GM21367 (cell line): Measurements from ENCODE around the gene PLA2G15.
A peak's percentile ranks its signal among the peaks of the same experiment; 100 is the strongest.
"Not testable (repeated sequence)": the region's sequence is repeated elsewhere in the genome, so short reads cannot be mapped to it uniquely, and the experiment has no call there.

Experiments
- ATAC-seq: cut with Tn5 transposase; IDR thresholded peaks from one replicate; pipeline ENCODE4 v1.9.1; 2021; ENCODE audit not compliant: unreplicated experiment

The PLA2G15 gene

DNA sequence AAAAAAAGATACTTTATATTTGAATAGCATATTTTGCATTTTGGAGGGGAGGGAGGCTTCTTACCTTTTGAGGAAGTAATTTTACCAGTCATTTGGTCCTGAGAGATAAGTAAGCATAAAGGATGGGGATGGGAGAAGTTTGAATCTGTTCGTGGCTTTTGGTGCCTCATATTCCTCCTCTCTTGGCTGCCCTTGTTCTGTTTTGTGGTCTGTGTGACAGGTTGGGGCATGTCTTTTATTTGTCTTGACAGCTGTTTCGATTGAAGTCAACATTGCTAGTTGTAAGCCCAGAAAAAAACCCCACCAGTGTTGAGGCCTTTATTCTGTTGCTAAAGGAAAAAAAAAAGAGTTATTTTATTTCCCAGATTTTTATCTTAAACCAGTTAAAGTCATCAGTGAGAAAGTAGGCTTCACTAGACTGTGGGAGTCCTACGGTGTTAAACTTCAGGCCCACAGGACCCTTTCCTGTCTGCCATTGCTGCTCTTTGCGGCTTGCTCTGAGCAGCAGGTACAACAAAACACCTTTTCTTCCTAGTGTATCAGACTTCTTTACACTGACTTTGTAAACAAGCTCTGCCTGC lies 30.5 kb downstream of the PLA2G15 start:
- no peak for ATAC-seq

DNA sequence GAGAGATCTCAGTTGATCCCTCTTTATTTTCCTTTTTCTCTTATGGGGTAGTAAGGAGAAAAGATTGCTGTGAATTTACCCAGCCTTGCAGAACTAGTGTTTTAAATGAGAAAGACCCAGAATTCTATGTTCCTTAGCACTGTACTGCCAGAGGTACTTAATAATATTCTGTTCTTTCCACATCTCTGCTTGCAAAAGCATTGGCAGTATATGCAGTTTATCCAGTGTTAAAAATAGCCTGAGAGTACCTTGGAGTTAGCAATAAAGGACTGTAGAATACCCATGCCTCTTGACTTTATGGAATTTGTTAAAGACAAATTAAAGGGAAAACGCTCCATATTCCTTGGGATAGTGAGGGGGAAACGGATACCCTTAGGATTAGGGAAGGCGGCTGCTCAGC lies 31.1 kb downstream of the PLA2G15 start:
- ATAC-seq: no peak

DNA sequence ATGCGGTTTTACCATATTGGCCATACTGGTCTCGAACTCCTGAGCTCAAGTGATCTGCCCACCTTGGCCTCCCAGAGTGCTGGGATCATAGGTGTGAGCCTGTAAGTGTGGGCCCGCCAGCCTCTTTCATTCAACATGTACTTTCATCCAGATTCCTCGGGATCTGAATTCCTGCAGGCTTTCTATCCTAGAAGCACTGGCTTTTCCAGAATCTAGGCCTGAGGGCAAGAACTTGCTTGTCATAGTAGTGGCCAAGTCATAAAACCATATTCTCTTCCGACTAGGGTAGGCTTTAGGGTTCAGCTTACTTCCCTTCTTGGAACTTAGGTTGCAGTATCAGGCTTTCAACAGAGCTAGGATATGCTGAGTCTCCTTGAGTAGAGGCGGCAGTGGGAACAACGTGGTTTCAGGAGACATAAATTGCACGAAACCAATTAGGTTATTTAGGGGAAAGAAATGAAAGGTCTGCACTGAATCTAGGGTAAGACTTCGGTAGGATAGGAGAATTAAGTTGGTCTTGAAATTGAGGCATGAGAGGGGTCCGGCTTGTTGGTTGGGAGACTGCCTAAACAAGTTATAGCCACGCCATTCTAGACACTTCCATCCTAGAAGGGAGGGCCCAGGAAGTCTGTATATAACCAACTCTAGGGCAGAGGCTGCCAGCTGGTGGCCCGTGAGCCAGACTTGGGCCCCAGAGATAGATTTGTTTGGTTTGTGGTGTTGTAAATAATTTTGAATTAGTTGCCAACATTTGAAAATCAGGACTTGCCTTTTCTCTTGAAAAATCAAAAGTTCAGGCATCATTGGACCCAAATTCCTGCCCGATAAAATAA lies 34.8 kb downstream of the PLA2G15 start:
- ATAC-seq: no peak

DNA sequence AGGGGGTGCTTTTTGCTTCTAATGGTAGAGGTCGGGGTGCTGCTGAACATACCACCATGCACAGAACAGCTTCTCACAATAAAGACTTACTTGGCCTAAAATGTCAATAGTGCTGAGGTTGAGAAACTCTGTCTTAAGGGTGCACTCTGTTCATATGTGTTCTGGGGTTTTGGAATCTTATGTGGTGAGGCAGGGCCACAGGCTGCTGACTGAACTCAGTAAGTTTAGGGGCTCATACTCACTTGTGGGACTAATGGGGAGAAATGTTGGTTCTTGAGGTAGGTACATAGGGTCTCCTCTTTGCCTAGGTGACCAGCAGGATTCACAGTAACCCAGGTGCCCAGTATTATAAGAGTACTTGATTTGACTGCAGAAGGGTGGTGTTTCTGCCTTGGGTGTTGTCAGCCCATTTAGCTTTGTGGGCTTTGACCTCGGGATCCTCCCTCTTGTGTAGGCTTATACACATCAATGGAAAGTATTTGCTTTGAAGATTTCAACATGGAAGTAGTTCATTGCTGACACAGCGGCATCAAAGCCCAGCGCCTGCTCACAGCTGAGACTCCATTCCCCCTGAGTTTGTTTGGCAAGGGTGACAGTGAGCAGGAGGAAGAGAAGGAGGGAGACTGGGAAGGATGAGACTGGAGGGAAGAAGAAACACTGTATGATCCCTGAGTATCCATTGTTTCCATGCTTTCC lies 36.3 kb downstream of the PLA2G15 start:
- no peak for ATAC-seq

GRCh38 chr16:68282064-68282452 lies 36.9 kb downstream of the PLA2G15 start:
- ATAC-seq: no peak

DNA sequence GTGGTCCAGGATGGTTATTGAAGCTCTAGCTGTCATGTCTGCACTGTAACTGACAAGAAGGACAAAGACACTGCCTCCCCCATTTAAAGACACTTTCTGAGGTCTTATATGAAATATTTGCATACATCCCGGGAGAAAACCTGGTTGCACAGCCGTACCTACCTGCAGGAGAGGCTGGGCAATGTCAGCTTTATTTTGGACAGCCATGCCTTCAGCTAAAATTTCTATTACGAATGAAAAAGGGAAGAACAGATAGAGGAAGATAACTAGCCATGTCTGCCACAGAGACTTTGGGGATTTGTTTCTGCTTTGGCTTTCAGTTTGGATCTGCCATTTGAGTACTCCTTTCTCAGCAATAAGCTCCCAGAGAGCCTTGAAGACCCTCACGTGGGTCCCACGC lies 38.2 kb downstream of the PLA2G15 start:
- ATAC-seq: no peak

GRCh38 chr16:68283801-68284598 lies 38.8 kb downstream of the PLA2G15 start:
- no peak for ATAC-seq

GRCh38 chr16:68284847-68285246 lies 39.7 kb downstream of the PLA2G15 start:
- peak; percentile 57 for ATAC-seq

DNA sequence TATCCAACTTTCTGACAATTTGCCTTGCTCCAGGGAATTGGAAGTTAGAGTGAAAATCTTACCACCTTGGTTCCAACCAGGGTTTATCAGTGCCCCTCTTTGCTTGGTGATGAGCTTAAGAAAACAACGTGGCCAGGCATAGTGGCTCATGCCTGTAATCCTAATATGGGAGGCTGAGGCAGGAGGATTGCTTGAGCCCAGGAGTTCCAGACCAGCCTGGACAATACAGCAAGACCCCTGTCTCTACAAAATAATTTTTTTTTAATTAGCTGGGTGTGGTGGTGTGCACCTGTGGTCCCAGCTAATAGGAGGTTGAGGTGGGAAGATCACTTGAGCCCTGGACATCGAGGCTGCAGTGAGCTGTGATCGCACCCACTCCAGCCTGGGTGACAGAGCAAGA lies 40.5 kb downstream of the PLA2G15 start:
- no peak for ATAC-seq

- ATAC-seq: no peak
Measured at GRCh38 chr16:68286153-68287074, 41.2 kb downstream of the PLA2G15 start.

DNA sequence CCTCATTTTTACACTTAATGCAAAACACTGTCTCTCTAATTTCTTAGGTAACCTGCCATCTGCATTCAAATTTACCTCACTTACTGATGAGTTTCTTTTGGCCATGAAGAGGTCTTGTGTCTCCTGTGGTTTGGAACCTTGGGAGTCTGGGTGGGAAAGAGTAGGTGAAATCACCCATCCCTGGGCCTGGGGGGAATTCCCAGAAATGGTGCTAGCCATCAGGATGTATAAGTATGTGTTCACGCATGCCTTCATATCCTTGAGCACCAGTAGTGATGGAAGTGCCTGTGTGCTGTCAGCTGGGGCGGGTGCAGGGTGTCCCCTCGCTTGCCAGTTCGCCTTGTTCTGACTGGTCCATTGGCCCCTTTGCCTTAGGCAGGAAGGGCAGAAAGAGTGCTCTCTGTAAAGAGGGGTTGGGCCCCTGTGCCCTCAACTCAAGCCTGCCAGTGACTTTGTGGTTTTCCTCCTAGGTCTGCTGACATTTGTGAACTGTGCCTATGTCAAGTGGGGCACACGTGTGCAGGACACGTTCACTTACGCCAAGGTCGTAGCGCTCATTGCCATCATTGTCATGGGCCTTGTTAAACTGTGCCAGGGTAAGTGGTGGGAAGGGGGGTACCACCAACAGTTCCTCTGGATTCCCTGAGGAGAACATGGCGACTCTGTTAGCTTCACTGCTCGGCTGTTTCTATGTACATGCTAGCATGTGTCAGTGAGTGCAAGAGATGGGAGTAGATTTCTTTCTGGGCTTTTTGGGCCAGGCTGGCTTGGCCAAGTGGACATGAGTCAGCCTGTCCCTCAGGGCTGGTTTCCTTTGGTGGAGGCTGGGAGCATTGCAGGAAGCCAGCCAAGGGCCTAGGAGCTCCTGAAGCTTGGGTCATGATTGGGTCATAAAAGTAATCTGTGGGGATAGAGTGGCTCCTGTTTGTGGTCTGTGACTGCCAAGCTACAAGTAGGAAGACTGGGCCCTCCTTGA lies 42.4 kb downstream of the PLA2G15 start:
- ATAC-seq: no peak

GRCh38 chr16:68288252-68288650 lies 43.1 kb downstream of the PLA2G15 start:
- no peak for ATAC-seq

DNA sequence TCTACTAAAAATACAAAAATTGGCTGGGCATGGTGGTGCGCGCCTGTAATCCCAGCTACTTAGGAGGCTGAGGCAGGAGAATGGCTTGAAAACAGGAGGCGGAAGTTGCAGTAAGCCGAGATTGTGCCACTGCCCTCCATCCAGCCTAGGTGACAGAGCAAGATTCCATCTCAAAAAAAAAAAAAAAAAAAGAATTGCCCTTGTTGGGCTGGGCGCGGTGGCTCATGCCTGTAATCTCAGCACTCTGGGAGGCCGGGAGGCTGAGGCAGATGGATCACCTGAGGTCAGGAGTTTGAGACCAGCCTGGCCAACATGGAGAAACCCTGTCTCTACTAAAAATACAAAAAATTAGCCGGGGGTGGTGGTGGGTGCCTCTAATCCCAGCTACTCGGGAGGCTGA lies 43.6 kb downstream of the PLA2G15 start:
- ATAC-seq: not testable (repeated sequence)

GRCh38 chr16:68289202-68289601 lies 44.0 kb downstream of the PLA2G15 start:
- no peak for ATAC-seq

- peak; percentile 67 for ATAC-seq
Measured at GRCh38 chr16:68289621-68290329, 44.6 kb downstream of the PLA2G15 start.

DNA sequence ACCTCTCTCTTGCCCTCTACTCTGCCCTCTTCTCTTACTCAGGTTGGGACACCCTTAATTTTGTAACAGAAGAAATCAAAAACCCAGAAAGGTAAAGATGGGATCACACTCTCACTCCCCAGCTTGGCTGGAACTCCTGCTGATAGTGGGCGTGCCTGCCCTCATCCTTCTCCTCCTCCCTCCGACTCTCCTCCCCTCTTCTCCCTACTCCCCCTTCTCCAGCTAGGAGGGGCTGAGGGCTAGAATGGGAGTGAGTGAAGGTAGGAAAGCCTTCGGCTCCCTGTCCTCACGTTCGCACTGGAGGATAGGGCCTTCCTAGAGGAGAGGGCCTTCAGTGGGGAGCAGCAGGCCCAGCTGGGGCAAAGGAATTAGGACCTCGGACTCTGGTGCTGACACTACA lies 45.3 kb downstream of the PLA2G15 start:
- ATAC-seq: no peak

- ATAC-seq: no peak
Measured at GRCh38 chr16:68291227-68291626, 46.1 kb downstream of the PLA2G15 start.

DNA sequence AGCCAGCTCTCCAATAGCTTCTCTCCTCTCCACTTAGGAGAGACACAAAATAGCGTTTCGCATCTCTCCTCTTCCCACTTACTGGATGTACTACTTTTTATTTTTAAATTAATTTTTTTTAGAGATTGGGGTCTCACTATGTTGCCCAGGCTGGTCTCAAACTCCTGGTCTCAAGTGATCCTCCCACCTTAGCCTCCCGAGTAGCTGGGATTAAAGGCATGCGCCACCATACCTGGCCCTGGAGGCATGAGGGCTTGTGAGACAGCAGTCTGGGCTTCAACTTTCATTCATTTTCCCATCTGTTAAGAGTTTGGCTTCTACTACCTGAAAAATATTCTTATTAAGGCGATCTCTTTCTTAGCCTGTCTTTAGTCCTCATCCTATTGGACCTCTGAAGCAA lies 47.3 kb downstream of the PLA2G15 start:
- ATAC-seq: no peak
